ENCODE results near the gene PRKAG2. TPM values are rescaled to one million over a fixed set of nuclear protein-coding genes. Genes with fewer than 3 reads are reported as not detected.

PRKAG2 gene
- total RNA-seq, 1 donor from 2014 or later = 21.1 TPM

- DNase-seq (ENCODE audit: low read depth) = no peak
- no peak for TF ChIP-seq CTCF (IDR thresholded peaks at IDR 0.05; ENCODE audit: insufficient read depth, low read length, poor library complexity, severe bottlenecking)
Observed at GRCh38 chr7:151885202-151885580, 8.3 kb upstream of the PRKAG2 start.

GRCh38 chr7:151884312-151885201 lies 7.6 kb upstream of the PRKAG2 start:
- H3K4me3 ChIP-seq (ENCODE audit: low read depth, low read length) = no peak overlapping the region
- no peak for DNase-seq (ENCODE audit: low read depth)
- TF ChIP-seq CTCF (IDR thresholded peaks at IDR 0.05; ENCODE audit: insufficient read depth, low read length, poor library complexity, severe bottlenecking) = no peak
- H3K36me3 ChIP-seq (ENCODE audit: control insufficient read depth, insufficient read depth, low read length) = no peaks in the 10 kb centered on the region
- H3K27me3 ChIP-seq (ENCODE audit: control insufficient read depth, insufficient read depth, low read length) = peaks cover 7% of the 10 kb centered on the region

More at GRCh38 chr7:151885202-151885580, 8.3 kb upstream of the PRKAG2 start:
- Histone ChIP-seq H3K36me3 (ENCODE audit: control insufficient read depth, insufficient read depth, low read length) (no peaks in the 10 kb centered on the region), H3K27me3 (ENCODE audit: control insufficient read depth, insufficient read depth, low read length) (peaks cover 13% of the 10 kb centered on the region), H3K4me3 (ENCODE audit: low read depth, low read length) (no peak overlapping the region)

- Histone ChIP-seq H3K27me3 (ENCODE audit: control insufficient read depth, insufficient read depth, low read length) (peaks cover 5% of the 10 kb centered on the region), H3K4me3 (ENCODE audit: low read depth, low read length) (no peak overlapping the region), H3K36me3 (ENCODE audit: control insufficient read depth, insufficient read depth, low read length) (no peaks in the 10 kb centered on the region)
- no peak for TF ChIP-seq CTCF (IDR thresholded peaks at IDR 0.05; ENCODE audit: insufficient read depth, low read length, poor library complexity, severe bottlenecking)
- DNase-seq (ENCODE audit: low read depth) = no peak
Observed at GRCh38 chr7:151883857-151884256, 6.9 kb upstream of the PRKAG2 start.

- Histone ChIP-seq H3K36me3 (ENCODE audit: control insufficient read depth, insufficient read depth, low read length) (no peaks in the 10 kb centered on the region), H3K4me3 (ENCODE audit: low read depth, low read length) (no peak overlapping the region), H3K27me3 (ENCODE audit: control insufficient read depth, insufficient read depth, low read length) (peaks cover 14% of the 10 kb centered on the region)
- DNase-seq (ENCODE audit: low read depth) = no peak
- TF ChIP-seq CTCF (IDR thresholded peaks at IDR 0.05; ENCODE audit: insufficient read depth, low read length, poor library complexity, severe bottlenecking) = no peak
Observed at GRCh38 chr7:151882734-151883133, 5.8 kb upstream of the PRKAG2 start.

GRCh38 chr7:151880688-151881087 lies 3.8 kb upstream of the PRKAG2 start:
- TF ChIP-seq CTCF (IDR thresholded peaks at IDR 0.05; ENCODE audit: insufficient read depth, low read length, poor library complexity, severe bottlenecking) = no peak
- H3K27me3 ChIP-seq (ENCODE audit: control insufficient read depth, insufficient read depth, low read length) = peaks cover 27% of the 10 kb centered on the region
- H3K4me3 ChIP-seq (ENCODE audit: low read depth, low read length) = no peak overlapping the region
- no peaks in the 10 kb centered on the region for H3K36me3 ChIP-seq (ENCODE audit: control insufficient read depth, insufficient read depth, low read length)
- no peak for DNase-seq (ENCODE audit: low read depth)
